ENCODE data around the gene UBTD2.

Gene UBTD2

GRCh38 chr5:172266071-172266675 is 17.4 kb downstream of the UBTD2 start:
- TF ChIP-seq CTCF (IDR thresholded peaks at IDR 0.05; ENCODE audit: low read depth, low read length), result no peak
- H3K4me3 ChIP-seq (ENCODE audit: low read depth, low read length), result no peak overlapping the region

GRCh38 chr5:172264815-172265395 is 18.7 kb downstream of the UBTD2 start:
- no peak for TF ChIP-seq CTCF (IDR thresholded peaks at IDR 0.05; ENCODE audit: low read depth, low read length)
- H3K4me3 ChIP-seq (ENCODE audit: low read depth, low read length), result no peak overlapping the region

GRCh38 chr5:172255444-172255843 is 28.1 kb downstream of the UBTD2 start:
- H3K4me3 ChIP-seq (ENCODE audit: low read depth, low read length), result no peak overlapping the region
- TF ChIP-seq CTCF (IDR thresholded peaks at IDR 0.05; ENCODE audit: low read depth, low read length), result no peak

GRCh38 chr5:172252501-172252900 is 31.1 kb downstream of the UBTD2 start:
- H3K4me3 ChIP-seq (ENCODE audit: low read depth, low read length), result no peak overlapping the region
- no peak for TF ChIP-seq CTCF (IDR thresholded peaks at IDR 0.05; ENCODE audit: low read depth, low read length)

GRCh38 chr5:172251419-172251818 is 32.1 kb downstream of the UBTD2 start:
- TF ChIP-seq CTCF (IDR thresholded peaks at IDR 0.05; ENCODE audit: low read depth, low read length), result no peak
- H3K4me3 ChIP-seq (ENCODE audit: low read depth, low read length), result no peak overlapping the region

- TF ChIP-seq CTCF (IDR thresholded peaks at IDR 0.05; ENCODE audit: low read depth, low read length), result no peak
- no peak overlapping the region for H3K4me3 ChIP-seq (ENCODE audit: low read depth, low read length)
These were observed 34.9 kb downstream of the UBTD2 start for GRCh38 chr5:172248637-172249036.

GRCh38 chr5:172245703-172246125 is 37.9 kb downstream of the UBTD2 start:
- no peak overlapping the region for H3K4me3 ChIP-seq (ENCODE audit: low read depth, low read length)
- no peak for TF ChIP-seq CTCF (IDR thresholded peaks at IDR 0.05; ENCODE audit: low read depth, low read length)

All from WI38 (cell line).